ENCODE measurements around the gene PBX3.

Gene PBX3

GRCh38 chr9:125983681-125984080 is 236.5 kb downstream of the PBX3 start:
- DNase-seq (ENCODE audit: low read depth), result no peak
- H3K4me3 ChIP-seq (ENCODE audit: low read depth, low read length), result no peak overlapping the region
- TF ChIP-seq CTCF (IDR thresholded peaks at IDR 0.05; ENCODE audit: insufficient read depth, low read depth, low read length, missing control alignments), result no peak

- TF ChIP-seq CTCF (IDR thresholded peaks at IDR 0.05; ENCODE audit: insufficient read depth, low read depth, low read length, missing control alignments), result no peak
- no peak for DNase-seq (ENCODE audit: low read depth)
- no peak overlapping the region for H3K4me3 ChIP-seq (ENCODE audit: low read depth, low read length)
Measured at GRCh38 chr9:125984461-125984860, 237.3 kb downstream of the PBX3 start.

- TF ChIP-seq CTCF (IDR thresholded peaks at IDR 0.05; ENCODE audit: insufficient read depth, low read depth, low read length, missing control alignments), result no peak
- no peak overlapping the region for H3K4me3 ChIP-seq (ENCODE audit: low read depth, low read length)
- DNase-seq (ENCODE audit: low read depth), result no peak
Measured at GRCh38 chr9:125985142-125985997, 238.2 kb downstream of the PBX3 start.

- no peak for TF ChIP-seq CTCF (IDR thresholded peaks at IDR 0.05; ENCODE audit: insufficient read depth, low read depth, low read length, missing control alignments)
- DNase-seq (ENCODE audit: low read depth), result no peak
- no peak overlapping the region for H3K4me3 ChIP-seq (ENCODE audit: low read depth, low read length)
Measured at GRCh38 chr9:125985998-125986655, 239.0 kb downstream of the PBX3 start.

- DNase-seq (ENCODE audit: low read depth), result no peak
- no peak for TF ChIP-seq CTCF (IDR thresholded peaks at IDR 0.05; ENCODE audit: insufficient read depth, low read depth, low read length, missing control alignments)
- H3K4me3 ChIP-seq (ENCODE audit: low read depth, low read length), result no peak overlapping the region
Measured at GRCh38 chr9:125986966-125987365, 239.8 kb downstream of the PBX3 start.

- TF ChIP-seq CTCF (IDR thresholded peaks at IDR 0.05; ENCODE audit: insufficient read depth, low read depth, low read length, missing control alignments), result no peak
- H3K4me3 ChIP-seq (ENCODE audit: low read depth, low read length), result no peak overlapping the region
- no peak for DNase-seq (ENCODE audit: low read depth)
Measured at GRCh38 chr9:125987420-125987819, 240.2 kb downstream of the PBX3 start.
